ENCODE data around the gene JAKMIP2.

Gene JAKMIP2

GRCh38 chr5:147786142-147786541, 3.6 kb upstream of the JAKMIP2 start:
- no peak for DNase-seq

GRCh38 chr5:147784146-147784987, 1.8 kb upstream of the JAKMIP2 start:
- no peak for DNase-seq

GRCh38 chr5:147780924-147781573, 1.5 kb downstream of the JAKMIP2 start:
- DNase-seq, result no peak

GRCh38 chr5:147779694-147780093, 2.8 kb downstream of the JAKMIP2 start:
- DNase-seq, result no peak

- no peak for DNase-seq
Measured at GRCh38 chr5:147776989-147777388, 5.5 kb downstream of the JAKMIP2 start.

- DNase-seq, result no peak
Measured at GRCh38 chr5:147773587-147773986, 8.9 kb downstream of the JAKMIP2 start.

- no peak for DNase-seq
Measured at GRCh38 chr5:147773139-147773538, 9.4 kb downstream of the JAKMIP2 start.

GRCh38 chr5:147767048-147767447, 15.5 kb downstream of the JAKMIP2 start:
- DNase-seq, result no peak

GRCh38 chr5:147763791-147764525, 18.6 kb downstream of the JAKMIP2 start:
- no peak for DNase-seq

GRCh38 chr5:147760086-147760875, 22.2 kb downstream of the JAKMIP2 start:
- no peak for DNase-seq

- no peak for DNase-seq
Measured at GRCh38 chr5:147759441-147759840, 23.1 kb downstream of the JAKMIP2 start.

- no peak for DNase-seq
Measured at GRCh38 chr5:147756566-147756965, 26.0 kb downstream of the JAKMIP2 start.

GRCh38 chr5:147754372-147755122, 28.0 kb downstream of the JAKMIP2 start:
- no peak for DNase-seq

GRCh38 chr5:147753765-147754164, 28.8 kb downstream of the JAKMIP2 start:
- DNase-seq, result no peak

GRCh38 chr5:147752666-147753290, 29.8 kb downstream of the JAKMIP2 start:
- DNase-seq, result no peak

- DNase-seq, result no peak
Measured at GRCh38 chr5:147752033-147752432, 30.5 kb downstream of the JAKMIP2 start.

GRCh38 chr5:147751156-147751830, 31.2 kb downstream of the JAKMIP2 start:
- no peak for DNase-seq

- DNase-seq, result no peak
Measured at GRCh38 chr5:147750065-147750464, 32.5 kb downstream of the JAKMIP2 start.

GRCh38 chr5:147748590-147748989, 33.9 kb downstream of the JAKMIP2 start:
- DNase-seq, result no peak

GRCh38 chr5:147746986-147747385, 35.5 kb downstream of the JAKMIP2 start:
- no peak for DNase-seq
